Sigmoid colon (tissue), 7 donors: ENCODE results near the gene NLRP12. TPM values are rescaled to one million over a fixed set of nuclear protein-coding genes. Genes with fewer than 3 reads are reported as not detected.
A peak's percentile ranks its signal among the peaks of the same experiment; 100 is the strongest.

Source experiments
- DNase-seq: peaks from one replicate; pipeline ENCODE4 v3.0.0-alpha.2; 2019
- H3K27ac ChIP-seq, 4 donors: fragments of 200-600 bp; sonication (generic); one replicate each; pipeline ENCODE4 v1.5.1; 2016 to 2019; ENCODE audit warnings: mild to moderate bottlenecking in 1 of 4
- H3K27me3 ChIP-seq, 3 donors: fragments of 200-600 bp; sonication (generic); one replicate each; pipeline ENCODE4 v1.5.1; 2019; ENCODE audit warnings: mild to moderate bottlenecking in 1 of 3
- H3K36me3 ChIP-seq, 4 donors: fragments of 200-600 bp; sonication (generic); one replicate each; pipeline ENCODE4 v1.5.1; 2016 to 2019
- H3K4me1 ChIP-seq, 4 donors: fragments of 200-600 bp; sonication (generic); one replicate each; pipeline ENCODE4 v1.5.1; 2017 to 2019
- H3K4me3 ChIP-seq, 4 donors: fragments of 200-600 bp; sonication (generic); one replicate each; pipeline ENCODE4 v1.5.1; 2017 to 2019; ENCODE audit warnings: mild to moderate bottlenecking in 2 of 4, moderate library complexity in 1 of 4
- H3K9me3 ChIP-seq, 4 donors: fragments of 200-600 bp in 3 of 4; sonication (generic) in 3 of 4; one replicate each; pipeline versions ENCODE4 v1.5.1 to v1.6.1; 2013 to 2019
- CTCF ChIP-seq, 4 experiments: fragments of 450-650 bp in 3 of 4; fragments of 200-600 bp in 1 of 4; IDR thresholded peaks; one replicate each; pipeline ENCODE4 v1.5.1; 2016 to 2019; ENCODE audit warnings: antibody characterized with exemption in 4 of 4, mild to moderate bottlenecking in 3 of 4, moderate library complexity in 2 of 4
- EP300 ChIP-seq, 4 donors: sonication (generic); formaldehyde crosslinking; IDR thresholded peaks; one replicate each; pipeline ENCODE4 v1.6.1; 2017; ENCODE audit warnings: antibody characterized with exemption in 4 of 4
- POLR2A ChIP-seq, 2 donors: fragments of 450-650 bp; IDR thresholded peaks; one replicate each; pipeline ENCODE4 v1.6.1; 2016; ENCODE audit warnings: antibody characterized with exemption in 2 of 2, mild to moderate bottlenecking in 2 of 2, moderate library complexity in 2 of 2
- POLR2AphosphoS5 ChIP-seq, 4 donors: sonication (generic); formaldehyde crosslinking; IDR thresholded peaks; one replicate each; pipeline ENCODE4 v1.6.1; 2017; ENCODE audit warnings: antibody characterized with exemption in 4 of 4
- WGBS, 2 donors: extraction: QIAGEN DNeasy Blood & Tissue Kit; methylation state at CpG; one replicate each; pipeline ENCODE4 v1.1.7; 2013; 5-methylcytosine and 5-hydroxymethylcytosine counted together
- intact Hi-C: fragments of 100-400 bp; cut with DNase I; formaldehyde crosslinking; loops from one replicate; pipeline ENCODE4 v1.15.1; 2023
- polyA plus RNA-seq, 3 donors: library from polyadenylated mRNA; stranded (reverse); fragments of 200-250 nt; gene quantifications; one replicate each; pipeline ENCODE4 v1.2.3, GENCODE V29; 2013
- total RNA-seq, 4 donors: library from RNA; depleted of rRNA; stranded (reverse); fragments of >200 nt; gene quantifications; one replicate each; pipeline ENCODE4 v1.1.0, GENCODE V29; 2016
- donor health status: healthy with polysubstance abuse.
- donor health status: Bipolar disorder and iron deficiency.
- donor health status: healthy.

The NLRP12 gene
- total and polyA plus RNA-seq, 7 donors = 0.10 to 0.36 (median 0.30) TPM; not detected in 3

DNA sequence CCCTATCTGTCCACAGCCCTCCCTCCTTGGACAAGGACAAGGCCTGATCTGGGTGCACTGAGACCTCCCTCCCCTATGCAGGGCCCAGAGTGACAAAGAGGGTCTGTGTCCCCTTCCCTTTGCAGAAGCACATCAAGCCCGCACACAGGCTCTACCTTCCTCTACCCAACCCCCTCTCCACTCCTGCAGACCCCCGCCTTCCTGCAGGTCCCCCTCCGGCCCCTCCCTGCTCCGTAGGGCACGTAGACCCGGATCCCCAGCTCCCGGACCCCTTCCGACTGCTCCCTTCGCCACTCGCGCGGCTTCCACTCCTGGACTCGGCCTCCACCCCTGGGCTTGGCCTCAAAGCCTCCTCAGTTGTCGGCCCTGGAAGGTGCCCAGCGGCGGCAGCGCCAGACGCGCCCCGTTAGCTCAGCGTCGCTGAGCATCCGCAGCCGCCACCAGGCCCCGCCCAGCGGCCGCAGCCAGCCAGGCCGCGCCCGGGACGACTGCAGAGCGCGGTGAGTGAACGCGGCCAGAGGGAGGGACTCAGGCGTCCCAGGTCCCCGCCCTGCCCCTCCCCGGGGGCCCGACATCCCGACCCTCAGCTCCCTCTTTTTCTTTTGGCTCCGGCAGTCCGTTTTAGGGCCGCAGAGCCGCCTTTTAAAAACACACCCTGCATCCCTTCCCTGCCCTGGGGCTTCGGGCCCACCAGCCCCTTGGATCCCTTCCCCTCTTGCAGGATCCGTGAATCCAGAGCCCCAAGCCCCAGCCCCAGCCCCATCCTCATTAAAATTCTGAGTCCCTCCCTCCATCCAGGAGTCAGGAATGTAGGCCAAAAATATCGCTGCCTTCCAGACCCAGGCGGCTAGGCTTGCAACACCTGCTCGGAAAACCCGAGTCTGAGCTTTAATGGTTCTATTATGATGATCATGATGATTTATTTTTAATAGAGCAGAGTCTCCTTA is 42.1 kb upstream of the NLRP12 start:
- Histone ChIP-seq H3K27me3 (no peaks in the 10 kb centered on the region), H3K36me3 (peaks cover 0 to 6% (median 0%) of the 10 kb centered on the region in 4 donors), H3K9me3 (no peaks in the 10 kb centered on the region), H3K4me1 (peaks cover 0 to 38% (median 32%) of the 10 kb centered on the region in 4 donors), H3K4me3 (peak overlapping the region; percentile 36 to 93 (median 85)), H3K27ac (peak overlapping the region; percentile 94 to 98 (median 96))
- 2 to 4% methylated on average over 50 of the region's 50 CpGs for WGBS, 2 donors
- intact Hi-C loops = loop anchor here (5.0 to 10.0 kb wide), 6 partner anchors 581 to 1541 kb away; partner anchors contain the start of genes LENG8, LENG9, PPP1R12C and RPL28
- DNase-seq = peak; percentile 91
- TF ChIP-seq EP300 (IDR thresholded peaks at IDR 0.05) (no peak), CTCF (IDR thresholded peaks at IDR 0.05) (peak in 1 of 4 experiments; percentile 10), POLR2AphosphoS5 (IDR thresholded peaks at IDR 0.05) (peak; percentile 19 to 80 (median 72)), POLR2A (IDR thresholded peaks at IDR 0.05) (peak; percentile 30 to 37)

DNA sequence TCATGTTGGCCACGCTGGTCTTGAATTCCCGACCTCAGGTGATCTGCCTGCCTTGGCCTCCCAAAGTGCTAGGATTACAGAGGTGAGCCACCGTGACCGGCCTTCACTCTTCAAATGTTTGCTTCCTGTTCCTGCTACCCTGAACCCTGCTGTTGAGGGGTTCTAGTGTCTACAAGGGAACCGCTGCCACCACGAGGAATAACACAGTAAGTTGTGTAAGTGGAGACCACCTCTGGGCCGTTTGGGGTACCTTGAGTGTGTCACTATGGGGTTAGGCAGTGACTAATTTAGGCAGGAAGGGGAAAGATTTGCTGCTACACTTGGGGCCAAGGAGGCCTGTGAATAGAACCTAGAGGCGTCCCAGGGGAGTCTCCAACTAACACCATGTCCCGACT is 41.4 kb upstream of the NLRP12 start:
- Histone ChIP-seq H3K36me3 (peaks cover 0 to 2% (median 0%) of the 10 kb centered on the region in 4 donors), H3K4me3 (peak overlapping the region in 3 of 4 donors; percentile 79 to 93 (median 91)), H3K27me3 (no peaks in the 10 kb centered on the region), H3K27ac (peak overlapping the region; percentile 94 to 98 (median 96)), H3K9me3 (no peaks in the 10 kb centered on the region), H3K4me1 (peaks cover 0 to 32% (median 25%) of the 10 kb centered on the region in 4 donors)
- no peak for DNase-seq
- intact Hi-C loops = loop anchor here (5.0 to 10.0 kb wide), 6 partner anchors 582 to 1542 kb away; partner anchors contain the start of genes LENG8, LENG9, PPP1R12C and RPL28
- 44 to 52% methylated on average over 9 of the region's 9 CpGs for WGBS, 2 donors
- TF ChIP-seq CTCF (IDR thresholded peaks at IDR 0.05) (no peak), EP300 (IDR thresholded peaks at IDR 0.05) (no peak)

DNA sequence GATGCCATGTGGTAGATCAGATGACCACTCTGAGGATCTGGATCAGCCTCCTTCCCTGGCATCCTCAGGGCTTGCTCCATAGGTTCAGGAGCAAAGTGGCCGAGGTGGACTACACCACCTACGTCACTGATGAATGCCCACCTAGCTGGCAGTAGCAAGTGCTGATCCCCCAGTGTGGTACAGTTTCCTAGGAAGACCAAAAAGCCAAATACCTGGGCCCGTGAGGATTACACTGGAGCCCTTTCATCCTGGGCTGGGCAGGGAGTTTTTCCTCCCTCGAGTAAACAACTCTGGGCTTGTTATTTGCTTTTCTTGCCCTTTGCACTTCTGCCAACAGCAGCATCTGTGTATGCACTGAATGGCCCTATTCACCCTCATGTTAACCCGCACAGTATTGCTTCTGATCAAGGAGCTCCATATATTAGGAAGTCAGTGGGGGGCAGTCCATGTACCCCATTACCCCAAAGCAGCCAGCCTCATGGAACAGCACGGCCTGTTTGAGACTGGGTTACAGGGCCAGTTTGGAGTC is 40.3 kb upstream of the NLRP12 start:
- Histone ChIP-seq H3K4me3 (no peak overlapping the region), H3K27ac (no peak overlapping the region), H3K36me3 (no peaks in the 10 kb centered on the region), H3K4me1 (peaks cover 0 to 22% (median 18%) of the 10 kb centered on the region in 4 donors), H3K27me3 (no peaks in the 10 kb centered on the region), H3K9me3 (no peaks in the 10 kb centered on the region)
- WGBS, 2 donors = 20 to 72% methylated on average over 6 of the region's 6 CpGs
- no peak for DNase-seq
- intact Hi-C loops = loop anchor here (10.0 kb wide), 1 partner anchor 670 kb away; the partner anchor contains the start of gene ZNF665
- TF ChIP-seq EP300 (IDR thresholded peaks at IDR 0.05) = no peak
- TF ChIP-seq POLR2A (IDR thresholded peaks at IDR 0.05) = no peak
- no peak for TF ChIP-seq POLR2AphosphoS5 (IDR thresholded peaks at IDR 0.05)
- TF ChIP-seq CTCF (IDR thresholded peaks at IDR 0.05) = no peak

DNA sequence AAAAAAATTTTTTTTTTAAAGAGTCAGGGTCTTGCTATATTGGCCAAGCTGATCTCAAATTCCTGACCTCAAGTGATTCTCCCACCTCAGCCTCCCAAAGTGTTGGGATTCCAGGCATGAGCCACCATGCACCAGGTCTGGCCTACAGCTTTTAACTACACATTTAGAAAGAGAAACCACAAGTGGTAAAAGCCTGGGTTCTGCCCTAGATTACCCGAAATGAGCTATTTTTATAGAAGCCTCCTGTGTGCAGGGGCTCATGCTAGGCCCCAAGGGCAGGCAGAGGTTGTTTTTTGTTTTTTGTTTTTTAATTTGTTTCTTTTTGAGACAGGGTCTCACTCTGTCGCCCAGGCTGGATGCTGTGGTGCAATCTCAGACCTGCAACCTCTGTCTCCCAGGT is 29.6 kb upstream of the NLRP12 start:
- intact Hi-C loops = loop anchor here (10.0 kb wide), 1 partner anchor 51 kb away; the partner anchor contains the start of gene CACNG7
- 64 to 75% methylated on average over 2 of the region's 2 CpGs for WGBS, 2 donors
- Histone ChIP-seq H3K4me3 (no peak overlapping the region), H3K27ac (no peak overlapping the region), H3K27me3 (peaks cover 0 to 31% (median 0%) of the 10 kb centered on the region in 3 donors), H3K9me3 (no peaks in the 10 kb centered on the region), H3K4me1 (peaks cover 0 to 3% (median 0%) of the 10 kb centered on the region in 4 donors), H3K36me3 (no peaks in the 10 kb centered on the region)
- TF ChIP-seq EP300 (IDR thresholded peaks at IDR 0.05) = no peak
- TF ChIP-seq CTCF (IDR thresholded peaks at IDR 0.05) = no peak
- TF ChIP-seq POLR2AphosphoS5 (IDR thresholded peaks at IDR 0.05) = no peak
- TF ChIP-seq POLR2A (IDR thresholded peaks at IDR 0.05) = no peak
- no peak for DNase-seq
